ENCODE data around the gene DOK4. TPM values are rescaled to one million over a fixed set of nuclear protein-coding genes. Genes with fewer than 3 reads are reported as not detected.

DOK4 gene
- total RNA-seq, 1 experiment from 2014 or later = 6.8 TPM

- Histone ChIP-seq H3K4me1 (ENCODE audit: control insufficient read depth, insufficient read depth, low read length) (no peaks in the 10 kb centered on the region), H3K9me3 (ENCODE audit: control insufficient read depth, insufficient read depth, low read depth, low read length) (no peaks in the 10 kb centered on the region), H3K27me3 (ENCODE audit: control insufficient read depth, insufficient read depth, low read length) (no peaks in the 10 kb centered on the region), H3K27ac (ENCODE audit: low read length) (no peak overlapping the region), H3K4me3 (ENCODE audit: low read depth in 2 of 2, low read length in 2 of 2) (no peak overlapping the region), H3K36me3 (ENCODE audit: control insufficient read depth, insufficient read depth, low read length) (peaks cover 4% of the 10 kb centered on the region; the same call in 1 of the 2 replicates)
- no TSS peak for BruUV-seq (replicated peaks)
- ChIA-PET POLR2A (no interaction called here), CTCF (no interaction called here)
- in situ Hi-C loops (cut with HindIII; ENCODE audit: low pct_unique_long_range_greater_than_20kb, low sequenced_read_pairs) (no loop called here), intact Hi-C loops (cut with micrococcal nuclease; ENCODE audit: unreplicated experiment) (no loop called here)
- ATAC-seq (no peak), DNase-seq (ENCODE audit: low read depth, low spot score) (no peak)
- TF ChIP-seq CTCF (IDR thresholded peaks at IDR 0.05) = no peak
- no peak for TF ChIP-seq REST (IDR thresholded peaks at IDR 0.05; ENCODE audit: insufficient read depth in 1 of 2, low read depth in 2 of 2, low read length in 1 of 2)
- TF ChIP-seq POLR2AphosphoS5 (IDR thresholded peaks at IDR 0.05; ENCODE audit: low read depth, low read length) = no peak
- TF ChIP-seq SIN3A (IDR thresholded peaks at IDR 0.05; ENCODE audit: borderline replicate concordance, insufficient read depth, low read depth, low read length) = no peak
- no peak for TF ChIP-seq TCF7L2 (IDR thresholded peaks at IDR 0.05; ENCODE audit: low read depth, low read length)
These were observed 59.9 kb downstream of the DOK4 start for GRCh38 chr16:57426356-57426755.

- Histone ChIP-seq H3K4me1 (ENCODE audit: control insufficient read depth, insufficient read depth, low read length) (no peaks in the 10 kb centered on the region), H3K9me3 (ENCODE audit: control insufficient read depth, insufficient read depth, low read depth, low read length) (no peaks in the 10 kb centered on the region), H3K27ac (ENCODE audit: low read length) (no peak overlapping the region), H3K36me3 (ENCODE audit: control insufficient read depth, insufficient read depth, low read length) (no peaks in the 10 kb centered on the region), H3K27me3 (ENCODE audit: control insufficient read depth, insufficient read depth, low read length) (no peaks in the 10 kb centered on the region), H3K4me3 (ENCODE audit: low read depth in 2 of 2, low read length in 2 of 2) (no peak overlapping the region)
- intact Hi-C loops (cut with micrococcal nuclease; ENCODE audit: unreplicated experiment) (no loop called here), in situ Hi-C loops (cut with HindIII; ENCODE audit: low pct_unique_long_range_greater_than_20kb, low sequenced_read_pairs) (no loop called here)
- BruUV-seq (replicated peaks) = no TSS peak
- TF ChIP-seq REST (IDR thresholded peaks at IDR 0.05; ENCODE audit: insufficient read depth in 1 of 2, low read depth in 2 of 2, low read length in 1 of 2) (no peak), SIN3A (IDR thresholded peaks at IDR 0.05; ENCODE audit: borderline replicate concordance, insufficient read depth, low read depth, low read length) (no peak), CTCF (IDR thresholded peaks at IDR 0.05) (no peak), POLR2AphosphoS5 (IDR thresholded peaks at IDR 0.05; ENCODE audit: low read depth, low read length) (no peak), TCF7L2 (IDR thresholded peaks at IDR 0.05; ENCODE audit: low read depth, low read length) (no peak)
- DNase-seq (ENCODE audit: low read depth, low spot score) = no peak
- CTCF ChIA-PET = interaction anchor here (0.8 kb wide), 1 partner anchor 120 kb away, joined by 3 read pairs; no protein-coding TSS in a partner anchor
- POLR2A ChIA-PET = no interaction called here
- ATAC-seq = no peak
These were observed 61.7 kb downstream of the DOK4 start for GRCh38 chr16:57424583-57424982.

Data from Panc1 (cell line).